ENCODE results near the gene WDR45B. TPM values are rescaled to one million over a fixed set of nuclear protein-coding genes. Genes with fewer than 3 reads are reported as not detected.

Gene WDR45B
- total RNA-seq, 1 experiment from 2014 or later = 110 TPM

DNA sequence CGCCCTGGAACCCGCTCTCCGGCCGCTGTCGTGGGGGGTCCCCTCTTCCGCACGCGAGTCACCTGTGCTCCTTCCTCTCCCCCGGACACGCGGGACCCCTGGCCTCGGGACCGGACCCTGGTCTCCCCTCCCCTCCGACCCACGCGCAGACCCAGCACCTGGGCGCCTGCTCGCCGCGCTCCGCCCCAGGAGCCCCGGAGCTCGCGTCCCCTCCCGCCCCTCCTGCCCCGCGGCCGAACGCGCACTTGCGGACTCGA lies 49.5 kb upstream of the WDR45B start:
- Histone ChIP-seq H4K5ac (ENCODE audit: insufficient read length, low read depth, low read length) (no peak overlapping the region), H2AK5ac (ENCODE audit: insufficient read length, low read length) (no peak overlapping the region), H3K18ac (ENCODE audit: insufficient read length, low read depth, low read length) (no peak overlapping the region), H3K79me1 (ENCODE audit: insufficient read depth, low read depth, low read length, poor library complexity, severe bottlenecking) (no peaks in the 10 kb centered on the region), H3K23me2 (ENCODE audit: insufficient read length, low read depth, low read length, poor library complexity, severe bottlenecking) (peaks cover 7% of the 10 kb centered on the region), H4K20me1 (ENCODE audit: control insufficient read depth, insufficient read depth, insufficient read length) (no peaks in the 10 kb centered on the region), H4K91ac (ENCODE audit: insufficient read length, low read depth, low read length) (no peak overlapping the region), H4K8ac (replicated peaks; ENCODE audit: insufficient read length, low read depth, low read length) (no peak overlapping the region), H3K79me2 (ENCODE audit: insufficient read depth, low read length) (no peaks in the 10 kb centered on the region), H2BK15ac (ENCODE audit: low read depth, low read length) (no peak overlapping the region), H2BK20ac (ENCODE audit: low read depth, low read length, poor library complexity, severe bottlenecking) (no peak overlapping the region), H2BK5ac (ENCODE audit: insufficient read length, low read length) (no peak overlapping the region), H3K14ac (ENCODE audit: insufficient read depth, low read length) (no peak overlapping the region), H3K4me1 (ENCODE audit: insufficient read depth, low read length) (no peaks in the 10 kb centered on the region), H3K27ac (ENCODE audit: insufficient read length, low read depth, low read length) (no peak overlapping the region), H3K23ac (ENCODE audit: insufficient read length, low read depth, low read length) (no peak overlapping the region), H2BK120ac (ENCODE audit: low read depth, low read length, poor library complexity, severe bottlenecking) (no peak overlapping the region), H3K9ac (ENCODE audit: extremely low read depth, insufficient read length, low read length) (no peak overlapping the region), H2AFZ (ENCODE audit: low read length) (no peak overlapping the region), H3T11ph (ENCODE audit: low read length) (no peak overlapping the region), H2BK12ac (ENCODE audit: insufficient read length, low read depth, low read length) (no peak overlapping the region), H3K4ac (ENCODE audit: low read depth, low read length) (no peak overlapping the region), H3K9me3 (ENCODE audit: control insufficient read depth, low read depth, low read length) (no peaks in the 10 kb centered on the region), H3K4me2 (ENCODE audit: insufficient read depth, insufficient read length, low read length) (peak overlapping the region; percentile 26), H3K27me3 (ENCODE audit: insufficient read depth, low read length) (peaks cover 15% of the 10 kb centered on the region; the same call in 1 of the 2 replicates), H3K56ac (ENCODE audit: insufficient read length, low read depth, low read length) (no peak overlapping the region)
- Mint-ChIP-seq H3K9me3 (peaks cover 13% of the 10 kb centered on the region in 2 experiments; a peak in 4 of 5 replicates), H3K27ac (no peak overlapping the region), H3K27me3 (ENCODE audit: low read depth) (peaks cover 56% of the 10 kb centered on the region), H3K36me3 (ENCODE audit: insufficient read depth in 1 of 3, low read depth in 3 of 3) (peaks cover 0 to 8% (median 7%) of the 10 kb centered on the region in 3 experiments; a peak in 5 of 7 replicates), H3K4me3 (peak overlapping the region; percentile 55 to 70; a peak in 4 of 5 replicates), H3K4me1 (peaks cover 2 to 6% of the 10 kb centered on the region in 2 experiments; a peak in 2 of 4 replicates)
- peak; percentile 30 for DNase-seq
- WGBS (ENCODE audit: extremely low coverage, insufficient read length, low lambda C conversion rate) = no CpG with 5 or more reads among the region's 32 CpGs
- TF ChIP-seq, protein P1, sequence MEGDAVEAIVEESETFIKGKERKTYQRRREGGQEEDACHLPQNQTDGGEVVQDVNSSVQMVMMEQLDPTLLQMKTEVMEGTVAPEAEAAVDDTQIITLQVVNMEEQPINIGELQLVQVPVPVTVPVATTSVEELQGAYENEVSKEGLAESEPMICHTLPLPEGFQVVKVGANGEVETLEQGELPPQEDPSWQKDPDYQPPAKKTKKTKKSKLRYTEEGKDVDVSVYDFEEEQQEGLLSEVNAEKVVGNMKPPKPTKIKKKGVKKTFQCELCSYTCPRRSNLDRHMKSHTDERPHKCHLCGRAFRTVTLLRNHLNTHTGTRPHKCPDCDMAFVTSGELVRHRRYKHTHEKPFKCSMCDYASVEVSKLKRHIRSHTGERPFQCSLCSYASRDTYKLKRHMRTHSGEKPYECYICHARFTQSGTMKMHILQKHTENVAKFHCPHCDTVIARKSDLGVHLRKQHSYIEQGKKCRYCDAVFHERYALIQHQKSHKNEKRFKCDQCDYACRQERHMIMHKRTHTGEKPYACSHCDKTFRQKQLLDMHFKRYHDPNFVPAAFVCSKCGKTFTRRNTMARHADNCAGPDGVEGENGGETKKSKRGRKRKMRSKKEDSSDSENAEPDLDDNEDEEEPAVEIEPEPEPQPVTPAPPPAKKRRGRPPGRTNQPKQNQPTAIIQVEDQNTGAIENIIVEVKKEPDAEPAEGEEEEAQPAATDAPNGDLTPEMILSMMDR (conservative IDR thresholded peaks at IDR 0.05) = no peak
